ENCODE results near the gene SLAMF1.

DNA sequence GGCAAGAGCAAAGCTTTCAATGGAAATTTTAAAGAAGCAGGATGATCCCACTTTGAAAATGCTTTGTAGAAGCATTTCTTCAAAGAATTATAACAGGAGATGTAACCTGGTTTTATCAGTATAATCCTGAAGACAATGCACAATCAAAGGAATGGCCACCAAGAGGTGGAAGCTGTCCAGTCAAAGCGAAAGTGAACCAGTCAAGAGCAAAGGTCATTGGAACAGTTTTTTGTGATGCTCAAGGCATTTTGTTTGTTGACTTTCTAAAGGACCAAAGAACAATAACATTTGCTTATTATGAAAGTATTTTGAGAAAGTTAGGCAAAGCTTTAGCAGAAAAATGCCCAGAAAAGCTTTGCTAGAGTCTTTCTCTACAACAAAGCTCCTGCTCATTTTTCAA lies 62.1 kb downstream of the SLAMF1 start:
- TF ChIP-seq, protein P1, sequence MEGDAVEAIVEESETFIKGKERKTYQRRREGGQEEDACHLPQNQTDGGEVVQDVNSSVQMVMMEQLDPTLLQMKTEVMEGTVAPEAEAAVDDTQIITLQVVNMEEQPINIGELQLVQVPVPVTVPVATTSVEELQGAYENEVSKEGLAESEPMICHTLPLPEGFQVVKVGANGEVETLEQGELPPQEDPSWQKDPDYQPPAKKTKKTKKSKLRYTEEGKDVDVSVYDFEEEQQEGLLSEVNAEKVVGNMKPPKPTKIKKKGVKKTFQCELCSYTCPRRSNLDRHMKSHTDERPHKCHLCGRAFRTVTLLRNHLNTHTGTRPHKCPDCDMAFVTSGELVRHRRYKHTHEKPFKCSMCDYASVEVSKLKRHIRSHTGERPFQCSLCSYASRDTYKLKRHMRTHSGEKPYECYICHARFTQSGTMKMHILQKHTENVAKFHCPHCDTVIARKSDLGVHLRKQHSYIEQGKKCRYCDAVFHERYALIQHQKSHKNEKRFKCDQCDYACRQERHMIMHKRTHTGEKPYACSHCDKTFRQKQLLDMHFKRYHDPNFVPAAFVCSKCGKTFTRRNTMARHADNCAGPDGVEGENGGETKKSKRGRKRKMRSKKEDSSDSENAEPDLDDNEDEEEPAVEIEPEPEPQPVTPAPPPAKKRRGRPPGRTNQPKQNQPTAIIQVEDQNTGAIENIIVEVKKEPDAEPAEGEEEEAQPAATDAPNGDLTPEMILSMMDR (conservative IDR thresholded peaks at IDR 0.05; ENCODE audit: low read depth in 2 of 2): no peak
- TF ChIP-seq EZH2phosphoT487 (IDR thresholded peaks at IDR 0.05; ENCODE audit: unreplicated experiment) (no peak), JUNB (IDR thresholded peaks at IDR 0.05; ENCODE audit: unreplicated experiment) (no peak), POLR2AphosphoS5 (IDR thresholded peaks at IDR 0.05; ENCODE audit: low read depth) (no peak), CREB1 (CRISPR knock-in tag; IDR thresholded peaks at IDR 0.05; ENCODE audit: low read depth) (no peak), STAT1 (IDR thresholded peaks at IDR 0.05; ENCODE audit: unreplicated experiment) (no peak)

Data from GM23338 (cell line).